ENCODE data around the gene ZNF160. TPM values are rescaled to one million over a fixed set of nuclear protein-coding genes. Genes with fewer than 3 reads are reported as not detected.
A peak's percentile ranks its signal among the peaks of the same experiment; 100 is the strongest.

ZNF160 gene
- total RNA-seq, 1 donor from 2014 or later, result 32.9 TPM

DNA sequence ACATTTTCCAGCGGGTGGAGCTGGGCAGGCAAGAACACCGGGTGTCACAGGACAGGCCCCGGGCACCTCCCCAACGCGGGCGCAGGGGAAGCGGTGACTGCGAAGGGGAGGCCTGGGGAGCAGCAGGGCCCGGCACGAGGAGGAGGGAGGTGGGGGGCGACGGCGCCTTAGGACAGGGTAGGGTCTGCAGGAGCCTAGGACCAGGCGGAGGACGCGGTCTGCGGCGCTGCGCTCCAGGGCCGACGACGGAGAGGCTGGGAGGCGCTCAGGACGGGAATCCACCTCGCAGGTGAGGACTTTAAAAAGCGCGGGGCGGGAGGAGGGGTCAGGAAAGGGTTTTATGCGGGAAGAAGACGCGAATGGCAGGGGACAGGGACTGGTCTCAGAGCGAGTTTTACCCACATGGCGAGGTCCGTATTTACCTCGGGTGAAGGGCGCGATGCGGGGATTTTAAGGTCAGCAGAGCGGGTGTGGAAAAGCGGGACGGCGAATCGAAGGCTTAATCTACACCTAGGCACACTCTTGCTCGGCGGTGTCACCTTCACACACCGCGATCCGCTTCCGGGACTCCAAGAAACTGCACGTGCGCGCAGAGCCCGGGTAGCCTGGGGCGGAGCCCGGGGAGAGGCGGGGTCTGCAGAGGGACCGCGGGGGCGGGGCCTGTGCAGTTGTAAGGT lies 45.2 kb downstream of the ZNF160 start:
- Mint-ChIP-seq H3K36me3 (ENCODE audit: unreplicated experiment) (peaks cover 3% of the 10 kb centered on the region), H3K4me1 (ENCODE audit: unreplicated experiment) (peaks cover 9% of the 10 kb centered on the region), H3K9me3 (ENCODE audit: unreplicated experiment) (peaks cover 24% of the 10 kb centered on the region), H3K27me3 (ENCODE audit: unreplicated experiment) (no peaks in the 10 kb centered on the region), H3K27ac (ENCODE audit: unreplicated experiment) (no peak overlapping the region), H3K4me3 (ENCODE audit: unreplicated experiment) (peak overlapping the region; percentile 67)
- no peak for DNase-seq (ENCODE audit: extremely low spot score, unreplicated experiment)
- no peak for TF ChIP-seq CTCF (IDR thresholded peaks at IDR 0.05)

DNA sequence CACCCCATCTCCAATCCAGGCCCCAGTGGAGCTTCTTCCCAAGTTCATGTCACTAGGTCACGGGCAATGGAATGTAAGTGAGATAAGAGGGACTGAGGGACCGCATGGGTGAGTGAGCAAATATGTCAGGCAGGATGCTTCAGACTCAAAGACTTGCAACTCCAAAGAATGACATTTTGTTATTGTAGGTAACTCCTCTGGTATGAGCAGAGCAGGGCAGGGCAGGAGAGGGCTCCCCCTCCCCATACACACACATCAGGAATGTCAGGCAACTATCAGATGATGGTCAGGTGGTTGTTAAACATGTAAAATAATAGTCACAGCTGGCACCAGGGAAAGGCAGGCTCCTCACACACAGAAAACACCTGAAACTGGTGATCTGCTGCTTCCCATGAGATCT lies 48.1 kb downstream of the ZNF160 start:
- Mint-ChIP-seq H3K36me3 (ENCODE audit: unreplicated experiment) (no peaks in the 10 kb centered on the region), H3K27me3 (ENCODE audit: unreplicated experiment) (no peaks in the 10 kb centered on the region), H3K4me1 (ENCODE audit: unreplicated experiment) (peaks cover 9% of the 10 kb centered on the region), H3K4me3 (ENCODE audit: unreplicated experiment) (no peak overlapping the region), H3K27ac (ENCODE audit: unreplicated experiment) (no peak overlapping the region), H3K9me3 (ENCODE audit: unreplicated experiment) (peaks cover 18% of the 10 kb centered on the region)
- no peak for DNase-seq (ENCODE audit: extremely low spot score, unreplicated experiment)
- TF ChIP-seq CTCF (IDR thresholded peaks at IDR 0.05), result no peak

GRCh38 chr19:53047379-53047778 lies 55.8 kb downstream of the ZNF160 start:
- Mint-ChIP-seq H3K36me3 (ENCODE audit: unreplicated experiment) (no peaks in the 10 kb centered on the region), H3K9me3 (ENCODE audit: unreplicated experiment) (peaks cover 16% of the 10 kb centered on the region), H3K27ac (ENCODE audit: unreplicated experiment) (no peak overlapping the region), H3K4me3 (ENCODE audit: unreplicated experiment) (no peak overlapping the region), H3K27me3 (ENCODE audit: unreplicated experiment) (no peaks in the 10 kb centered on the region), H3K4me1 (ENCODE audit: unreplicated experiment) (no peaks in the 10 kb centered on the region)
- DNase-seq (ENCODE audit: extremely low spot score, unreplicated experiment), result no peak
- TF ChIP-seq CTCF (IDR thresholded peaks at IDR 0.05), result no peak

- peaks cover 13% of the 10 kb centered on the region for H3K9me3 Mint-ChIP-seq (ENCODE audit: unreplicated experiment)
- H3K27ac Mint-ChIP-seq (ENCODE audit: unreplicated experiment), result no peak overlapping the region
- no peaks in the 10 kb centered on the region for H3K4me1 Mint-ChIP-seq (ENCODE audit: unreplicated experiment)
- TF ChIP-seq CTCF (IDR thresholded peaks at IDR 0.05), result no peak
- H3K27me3 Mint-ChIP-seq (ENCODE audit: unreplicated experiment), result no peaks in the 10 kb centered on the region
- H3K36me3 Mint-ChIP-seq (ENCODE audit: unreplicated experiment), result no peaks in the 10 kb centered on the region
- H3K4me3 Mint-ChIP-seq (ENCODE audit: unreplicated experiment), result no peak overlapping the region
- DNase-seq (ENCODE audit: extremely low spot score, unreplicated experiment), result no peak
These were observed 57.7 kb downstream of the ZNF160 start for GRCh38 chr19:53045536-53045935.

- H3K4me3 Mint-ChIP-seq (ENCODE audit: unreplicated experiment), result no peak overlapping the region
- H3K27ac Mint-ChIP-seq (ENCODE audit: unreplicated experiment), result no peak overlapping the region
- H3K27me3 Mint-ChIP-seq (ENCODE audit: unreplicated experiment), result no peaks in the 10 kb centered on the region
- TF ChIP-seq CTCF (IDR thresholded peaks at IDR 0.05), result no peak
- H3K36me3 Mint-ChIP-seq (ENCODE audit: unreplicated experiment), result no peaks in the 10 kb centered on the region
- peaks cover 8% of the 10 kb centered on the region for H3K9me3 Mint-ChIP-seq (ENCODE audit: unreplicated experiment)
- no peak for DNase-seq (ENCODE audit: extremely low spot score, unreplicated experiment)
- H3K4me1 Mint-ChIP-seq (ENCODE audit: unreplicated experiment), result peaks cover 8% of the 10 kb centered on the region
These were observed 61.9 kb downstream of the ZNF160 start for GRCh38 chr19:53041366-53041765.
